Peyer's patch (tissue), 4 donors: ENCODE results near the gene TECTA.

Experiments
- POLR2A ChIP-seq, 2 donors: fragments of 450-650 bp; IDR thresholded peaks; one replicate each; pipeline ENCODE4 v1.5.1; 2017; ENCODE audit warnings: antibody characterized with exemption in 2 of 2, mild to moderate bottlenecking in 2 of 2, moderate library complexity in 2 of 2
- TF ChIP-seq, protein P1 (sequence below), 6 experiments: fragments of 450-650 bp in 4 of 6; fragments of 200-600 bp in 2 of 6; sonication (generic) in 1 of 6; IDR thresholded peaks; one replicate each; pipeline ENCODE4 v1.5.1; 2017 to 2019; ENCODE audit warnings: antibody characterized with exemption in 6 of 6, mild to moderate bottlenecking in 3 of 6, moderate library complexity in 1 of 6

DNA sequence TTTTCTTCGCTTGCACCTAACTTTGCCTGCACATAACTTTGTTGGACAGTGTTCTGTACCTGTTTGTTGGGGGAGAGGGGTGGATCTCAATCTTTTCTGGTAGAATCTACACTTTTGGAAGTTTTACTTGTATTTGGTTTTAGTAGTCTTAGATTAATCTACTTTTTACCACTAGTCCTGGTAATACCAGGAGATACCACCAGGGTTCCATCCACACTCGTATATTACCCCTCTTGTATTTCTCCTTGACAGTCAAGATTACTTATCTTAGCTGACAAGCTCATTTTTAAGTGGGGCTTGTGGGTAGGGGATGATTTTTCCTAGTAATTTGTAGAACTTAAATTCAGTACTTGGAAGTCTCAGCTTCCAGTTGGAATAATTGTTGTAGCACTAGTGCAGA, 37.3 kb upstream of the TECTA start:
- TF ChIP-seq, protein P1, sequence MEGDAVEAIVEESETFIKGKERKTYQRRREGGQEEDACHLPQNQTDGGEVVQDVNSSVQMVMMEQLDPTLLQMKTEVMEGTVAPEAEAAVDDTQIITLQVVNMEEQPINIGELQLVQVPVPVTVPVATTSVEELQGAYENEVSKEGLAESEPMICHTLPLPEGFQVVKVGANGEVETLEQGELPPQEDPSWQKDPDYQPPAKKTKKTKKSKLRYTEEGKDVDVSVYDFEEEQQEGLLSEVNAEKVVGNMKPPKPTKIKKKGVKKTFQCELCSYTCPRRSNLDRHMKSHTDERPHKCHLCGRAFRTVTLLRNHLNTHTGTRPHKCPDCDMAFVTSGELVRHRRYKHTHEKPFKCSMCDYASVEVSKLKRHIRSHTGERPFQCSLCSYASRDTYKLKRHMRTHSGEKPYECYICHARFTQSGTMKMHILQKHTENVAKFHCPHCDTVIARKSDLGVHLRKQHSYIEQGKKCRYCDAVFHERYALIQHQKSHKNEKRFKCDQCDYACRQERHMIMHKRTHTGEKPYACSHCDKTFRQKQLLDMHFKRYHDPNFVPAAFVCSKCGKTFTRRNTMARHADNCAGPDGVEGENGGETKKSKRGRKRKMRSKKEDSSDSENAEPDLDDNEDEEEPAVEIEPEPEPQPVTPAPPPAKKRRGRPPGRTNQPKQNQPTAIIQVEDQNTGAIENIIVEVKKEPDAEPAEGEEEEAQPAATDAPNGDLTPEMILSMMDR (IDR thresholded peaks at IDR 0.05) = peak in 4 of 6 experiments; percentile 9 to 44 (median 16)
- no peak for TF ChIP-seq POLR2A (IDR thresholded peaks at IDR 0.05)
